K562 (cell line): Measurements from ENCODE around the gene SPDEF. TPM values are rescaled to one million over a fixed set of nuclear protein-coding genes. Genes with fewer than 3 reads are reported as not detected.

Experiments
- ATAC-seq: fragments of 200-7000 bp; cut with Tn5 transposase; 3 replicates; pipeline ENCODE4 v1.9.1; 2020; ENCODE audit warnings: moderate library complexity
- BruUV-seq: library from RNA; stranded (reverse); fragments of 400-500 nt; replicated peaks from 2 replicates; lab custom pipeline; 2021; lab: Mats Ljungman, UMichigan
- CTCF ChIA-PET: fragments of 300-600 bp; formaldehyde crosslinking; extraction: SDS; loops from one replicate; lab custom pipeline; 2021; ENCODE audit warnings: low intra/inter-chr PET ratio; lab: Yijun Ruan, JAX
- POLR2A ChIA-PET: fragments of 300-600, 350-650 bp; sonication (Branson Sonifier 250); formaldehyde crosslinking; extraction: SDS; loops from one replicate; lab custom pipeline; 2021; ENCODE audit warnings: antibody characterized with exemption, inconsistent platforms; lab: Yijun Ruan, JAX
- DNase-seq, 4 experiments: peaks; one replicate each; pipeline versions ENCODE4 v3.0.0 to v3.0.0-alpha.2; 2011 to 2018; ENCODE audit warnings: low spot score in 3 of 4, mixed read lengths in 3 of 4; ENCODE audit errors: extremely low read depth in 1 of 4
- FAIRE-seq: peaks from 2 replicates; lab custom pipeline; 2011; peaks lifted over from hg19 to GRCh38; lab: Jason Lieb, UNC
- H2AFZ ChIP-seq: 2 replicates; pipeline ENCODE4 v1.6.0; 2011; ENCODE audit warnings: low read depth, low read length, control low read depth, inconsistent platforms
- H3K27ac ChIP-seq: fragments of 200-600 bp; 3 replicates; pipeline ENCODE4 v1.8.0; 2011; ENCODE audit warnings: low read depth, mild to moderate bottlenecking, control low read depth, inconsistent platforms, low read length, moderate library complexity, mixed read lengths; ENCODE audit errors: extremely low read depth
- H3K27me3 ChIP-seq, 2 experiments: fragments of 300-600 bp in 1 of 2; 2 replicates in 1 of 2; 3 replicates in 1 of 2; pipeline versions ENCODE4 v1.6.0 to v1.8.0; 2011; ENCODE audit warnings: inconsistent platforms in 2 of 2, low read length in 2 of 2, mild to moderate bottlenecking in 1 of 2, mixed read lengths in 1 of 2, moderate library complexity in 1 of 2; ENCODE audit not compliant: control insufficient read depth in 2 of 2, insufficient read depth in 2 of 2
- H3K36me3 ChIP-seq: fragments of 300-600 bp; 3 replicates; pipeline ENCODE4 v1.8.0; 2011; ENCODE audit warnings: mild to moderate bottlenecking, low read length, inconsistent platforms; ENCODE audit not compliant: control insufficient read depth, insufficient read depth
- H3K4me1 ChIP-seq, 2 experiments: fragments of 200-600 bp in 1 of 2; replicated peaks in 1 of 2; 2 replicates in 1 of 2; 3 replicates in 1 of 2; pipeline versions ENCODE4 v1.5.1 to v1.8.0; 2011; ENCODE audit warnings: inconsistent platforms in 2 of 2, low read length in 2 of 2, mild to moderate bottlenecking in 1 of 2, mixed read lengths in 1 of 2, moderate library complexity in 1 of 2; ENCODE audit not compliant: control insufficient read depth in 2 of 2, insufficient read depth in 2 of 2
- H3K4me2 ChIP-seq: 2 replicates; pipeline ENCODE4 v1.6.1; 2011; ENCODE audit warnings: low read length, control low read depth, inconsistent platforms, mixed read lengths; ENCODE audit not compliant: insufficient read depth
- H3K4me3 ChIP-seq: fragments of 200-600 bp; sonication (generic), shearing (Covaris generic); 2 replicates; pipeline ENCODE4 v1.5.1; 2016; ENCODE audit warnings: control low read depth, inconsistent platforms
- H3K79me2 ChIP-seq: fragments of 200-600 bp; 3 replicates; pipeline ENCODE4 v1.8.0; 2011; ENCODE audit warnings: low read length, inconsistent platforms; ENCODE audit not compliant: control insufficient read depth, insufficient read depth
- H3K9ac ChIP-seq, 2 experiments: 2 replicates each; pipeline versions ENCODE4 v1.6.0 to v1.6.1; 2011; ENCODE audit warnings: low read depth in 2 of 2, low read length in 2 of 2, control low read depth in 1 of 2, inconsistent platforms in 1 of 2, mild to moderate bottlenecking in 1 of 2, mixed read lengths in 1 of 2; ENCODE audit not compliant: insufficient read depth in 1 of 2
- H3K9me1 ChIP-seq: one replicate; pipeline ENCODE4 v1.6.0; 2011; ENCODE audit warnings: inconsistent platforms, mild to moderate bottlenecking, low read length, moderate library complexity; ENCODE audit not compliant: control insufficient read depth, insufficient read depth
- H3K9me3 ChIP-seq: replicated peaks from 2 replicates; pipeline ENCODE4 v1.5.1; 2011; ENCODE audit warnings: low read depth, low read length, inconsistent platforms; ENCODE audit not compliant: control insufficient read depth, insufficient read depth
- H4K20me1 ChIP-seq: replicated peaks from 2 replicates; pipeline ENCODE4 v1.6.1; 2011; ENCODE audit warnings: low read length, inconsistent platforms, mixed read lengths; ENCODE audit not compliant: control insufficient read depth, insufficient read depth
- ASH1L ChIP-seq: fragments of 450-650 bp; IDR thresholded peaks from 2 replicates; pipeline ENCODE4 v1.6.1; 2018; ENCODE audit warnings: borderline replicate concordance, mild to moderate bottlenecking, low read depth; ENCODE audit not compliant: partially characterized antibody
- BRF1 ChIP-seq: IDR thresholded peaks from 3 replicates; pipeline ENCODE4 v1.6.1; 2011; ENCODE audit warnings: borderline replicate concordance, mild to moderate bottlenecking; ENCODE audit not compliant: insufficient read length; ENCODE audit errors: extremely low read depth
- CXXC5 ChIP-seq: fragments of 250-450 bp; sonication (Bioruptor Pico); IDR thresholded peaks from 2 replicates; pipeline ENCODE4 v1.8.0; 2022; ENCODE audit warnings: inconsistent platforms, mild to moderate bottlenecking, moderate library complexity
- ELF4 ChIP-seq: fragments of 450-650 bp; formaldehyde crosslinking; IDR thresholded peaks from 2 replicates; pipeline ENCODE4 v1.4.0; 2022; ENCODE audit warnings: missing genetic modification characterization
- FIP1L1 ChIP-seq: fragments of 200-400 bp; formaldehyde crosslinking; IDR thresholded peaks from 2 replicates; pipeline ENCODE4 v1.6.1; 2018; ENCODE audit warnings: mild to moderate bottlenecking, low read depth, low read length; ENCODE audit not compliant: poor library complexity, severe bottlenecking
- FOXJ2 ChIP-seq: fragments of 200-800 bp; sonication (Bioruptor generic); IDR thresholded peaks from 2 replicates; pipeline ENCODE4 v1.6.1; 2016; ENCODE audit warnings: missing genetic modification characterization, missing compliant biosample characterization
- GTF2A2 ChIP-seq: IDR thresholded peaks from 2 replicates; pipeline ENCODE4 v1.6.1; 2016; ENCODE audit warnings: mild to moderate bottlenecking, missing genetic modification characterization, missing compliant biosample characterization
- LARP7 ChIP-seq: fragments of 450-650 bp; IDR thresholded peaks from 2 replicates; pipeline ENCODE4 v1.6.1; 2016
- SPI1 ChIP-seq: IDR thresholded peaks from 2 replicates; pipeline ENCODE4 v1.6.1; 2011; ENCODE audit warnings: low read depth, low read length, control low read depth, borderline replicate concordance
- TFAM ChIP-seq: fragments of 250-450 bp; sonication (Bioruptor Pico); conservative IDR thresholded peaks from 2 replicates; pipeline ENCODE4 v1.5.0; 2021; ENCODE audit warnings: mild to moderate bottlenecking, moderate library complexity
- TRIM28 ChIP-seq: fragments of 450-650 bp; IDR thresholded peaks from 2 replicates; pipeline ENCODE4 v1.6.1; 2017
- ZC3H8 ChIP-seq: fragments of 450-650 bp; IDR thresholded peaks from 2 replicates; pipeline ENCODE4 v1.6.1; 2017
- ZNF263 ChIP-seq: sonication (generic); formaldehyde crosslinking; IDR thresholded peaks from 2 replicates; pipeline ENCODE4 v1.8.0; 2022; ENCODE audit warnings: mild to moderate bottlenecking, missing genetic modification reagents, borderline replicate concordance
- WGBS: fragments of 100-300 bp; shearing (Covaris generic); methylation state at CpG from one replicate; pipeline ENCODE4 v1.1.6; 2016; ENCODE audit warnings: low coverage, mixed read lengths; ENCODE audit not compliant: insufficient coverage; ENCODE audit errors: missing lambda C conversion rate; 5-methylcytosine and 5-hydroxymethylcytosine counted together
- in situ Hi-C: fragments of 300-500 bp; cut with MboI; formaldehyde crosslinking; loops from 4 replicates; pipeline ENCODE4 v1.15.0; 2018; ENCODE audit warnings: inconsistent platforms, mixed read lengths
- intact Hi-C: fragments of 100-400 bp; cut with micrococcal nuclease; formaldehyde crosslinking; loops from 2 replicates; pipeline ENCODE4 v1.14.2; 2022
- polyA plus RNA-seq, 8 experiments: library from polyadenylated mRNA; depleted of rRNA in 4 of 8; stranded (reverse) in 5 of 8; unstranded in 3 of 8; fragments of >200 nt; fragmentation: Nextera tagmentation in 2 of 8; fragmentation: Illumina TruSeq in 1 of 8; extraction: Ambion mirVana in 2 of 8; extraction: Trizol in 1 of 8; gene quantifications; 2 replicates each; pipeline versions ENCODE4 v1.2.1 to v1.2.3, GENCODE V29; 2011 to 2014; ENCODE audit warnings: inconsistent platforms in 1 of 8, missing spikeins in 1 of 8
- total RNA-seq, 7 experiments: library from RNA; depleted of rRNA in 6 of 7; stranded (reverse); fragments of >200 nt in 6 of 7; fragmentation: Illumina TruSeq in 2 of 7; extraction: Trizol in 2 of 7; gene quantifications; 2 replicates each; pipeline versions ENCODE4 v1.2.1 to v1.2.3, GENCODE V29; 2011 to 2021; ENCODE audit warnings: low replicate concordance in 1 of 7
- TF ChIP-seq, protein P1 (sequence below): fragments of 250-450 bp; sonication (Bioruptor Pico); IDR thresholded peaks from 2 replicates; pipeline ENCODE4 v1.8.0; 2021; ENCODE audit warnings: borderline replicate concordance, mild to moderate bottlenecking, moderate library complexity; ENCODE audit not compliant: poor library complexity, severe bottlenecking
- TF ChIP-seq, protein P2 (sequence below): sonication (generic); formaldehyde crosslinking; IDR thresholded peaks from 2 replicates; pipeline ENCODE4 v1.8.0; 2022; ENCODE audit warnings: missing genetic modification reagents, mild to moderate bottlenecking, moderate library complexity, borderline replicate concordance

Gene SPDEF
- total and polyA plus RNA-seq, 9 of the 15 experiments (the other 6 are each of a cell fraction or from before 2014, with no cell fraction given) = 0.04 to 0.12 (median 0.11) TPM; not detected in 5

DNA sequence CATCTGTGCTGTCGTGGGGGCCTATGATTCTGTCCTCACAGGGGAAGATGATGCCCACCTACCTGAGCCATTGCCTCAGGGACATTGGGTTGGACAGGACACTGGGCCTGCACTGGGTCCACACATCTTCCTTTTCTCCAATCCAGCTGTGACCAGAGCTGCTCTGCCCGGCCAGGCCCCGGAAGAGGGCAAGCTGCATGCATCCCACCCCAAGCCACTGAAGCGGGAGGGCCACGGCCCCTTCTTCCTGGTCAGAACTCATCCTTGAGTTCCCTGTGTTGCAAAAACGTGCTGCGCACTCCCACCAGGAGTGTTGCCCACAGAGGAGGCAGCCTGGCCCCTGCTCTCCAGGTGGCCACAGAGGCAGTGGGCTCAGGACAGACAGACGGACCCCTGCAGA is 38.2 kb downstream of the SPDEF start:
- in situ Hi-C loops = no loop called here
- no peaks in the 10 kb centered on the region for H4K20me1 ChIP-seq
- 47% methylated on average over 8 of the region's 8 CpGs for WGBS
- CTCF ChIA-PET = no interaction called here
- H3K9me1 ChIP-seq = peaks cover 4% of the 10 kb centered on the region
- H3K4me2 ChIP-seq = peak overlapping the region; percentile 43; the same call in 1 of the 2 replicates
- 0 out of 2 replicates have a peak, but pooled peaks have one; percentile 19 for TF ChIP-seq ZNF263 (CRISPR knock-in tag)
- TF ChIP-seq FOXJ2 (tag) = no peak
- TF ChIP-seq, all 486 proteins: peak for 1
- Histone ChIP-seq H3K9ac (peak overlapping the region in 1 of 2 experiments; percentile 45; a peak in 2 of 4 replicates), H3K9me3 (no peaks in the 10 kb centered on the region), H3K36me3 (no peaks in the 10 kb centered on the region), H3K79me2 (no peaks in the 10 kb centered on the region), H2AFZ (no peak overlapping the region), H3K4me3 (no peak overlapping the region), H3K27me3 (no peaks in the 10 kb centered on the region), H3K4me1 (peaks cover 20 to 52% of the 10 kb centered on the region in 2 experiments; a peak in 4 of 5 replicates), H3K27ac (no peak overlapping the region)
- DNase-seq = no peak
- no peak for FAIRE-seq
- BruUV-seq = no TSS peak
- no peak for ATAC-seq
- intact Hi-C loops = no loop called here
- POLR2A ChIA-PET = interaction anchor here (0.6 to 1.6 kb wide), 6 partner anchors 8 to 680 kb away, joined by 3 to 8 read pairs (median 4); no protein-coding TSS in a partner anchor

DNA sequence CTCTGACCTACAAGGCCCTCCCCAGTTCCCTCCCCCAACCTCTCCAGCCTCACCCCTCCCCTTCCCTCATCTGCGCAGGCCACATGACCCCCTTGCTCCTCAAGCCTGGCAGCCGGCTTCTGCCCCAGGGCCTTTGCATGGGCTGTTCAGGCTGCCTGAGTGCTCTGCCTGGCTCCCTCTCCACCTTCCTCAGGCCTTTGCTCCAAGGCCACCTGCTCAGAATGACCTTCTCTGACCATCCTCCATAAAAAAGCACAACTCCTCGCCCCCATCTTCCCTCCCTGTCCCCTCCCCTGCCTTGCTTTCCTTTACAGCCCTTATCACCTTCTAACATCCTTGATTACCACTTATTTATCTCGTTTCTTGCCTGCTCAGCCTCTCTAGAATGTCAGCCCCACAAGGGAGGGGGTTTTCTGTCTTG is 38.7 kb downstream of the SPDEF start:
- H3K9ac ChIP-seq = peak overlapping the region in 1 of 2 experiments; percentile 45; a peak in 2 of 4 replicates
- H2AFZ ChIP-seq = peak overlapping the region; percentile 78
- H3K9me1 ChIP-seq = peaks cover 4% of the 10 kb centered on the region
- 4% methylated on average over 4 of the region's 4 CpGs for WGBS
- ChIA-PET POLR2A (interaction anchor here (0.5 to 1.6 kb wide), 6 partner anchors 9 to 239 kb away, joined by 3 to 8 read pairs (median 4); no protein-coding TSS in a partner anchor), CTCF (interaction anchor here (0.5 kb wide), 1 partner anchor 727 kb away, joined by 3 read pairs; no protein-coding TSS in a partner anchor)
- FAIRE-seq = peak; percentile 49
- no peaks in the 10 kb centered on the region for H4K20me1 ChIP-seq
- peak; percentile 73 to 82 (median 78) for DNase-seq
- peak; percentile 70 for ATAC-seq
- no peak overlapping the region for H3K4me3 ChIP-seq
- no peak overlapping the region for H3K27ac ChIP-seq
- intact Hi-C loops = no loop called here
- no peaks in the 10 kb centered on the region for H3K79me2 ChIP-seq
- H3K27me3 ChIP-seq = no peaks in the 10 kb centered on the region
- peaks cover 20 to 50% of the 10 kb centered on the region in 2 experiments; a peak in 4 of 5 replicates for H3K4me1 ChIP-seq
- no peaks in the 10 kb centered on the region for H3K9me3 ChIP-seq
- in situ Hi-C loops = no loop called here
- no peaks in the 10 kb centered on the region for H3K36me3 ChIP-seq
- peak overlapping the region; percentile 43; the same call in 1 of the 2 replicates for H3K4me2 ChIP-seq
- BruUV-seq = no TSS peak
- TF ChIP-seq ZC3H8 = no peak
- no peak for TF ChIP-seq ELF4 (CRISPR knock-in tag)
- no peak for TF ChIP-seq SPI1
- TF ChIP-seq GTF2A2 (tag) = no peak
- TF ChIP-seq ASH1L = no peak
- TF ChIP-seq LARP7 = no peak
- TF ChIP-seq, protein P1, sequence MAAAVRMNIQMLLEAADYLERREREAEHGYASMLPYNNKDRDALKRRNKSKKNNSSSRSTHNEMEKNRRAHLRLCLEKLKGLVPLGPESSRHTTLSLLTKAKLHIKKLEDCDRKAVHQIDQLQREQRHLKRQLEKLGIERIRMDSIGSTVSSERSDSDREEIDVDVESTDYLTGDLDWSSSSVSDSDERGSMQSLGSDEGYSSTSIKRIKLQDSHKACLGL (CRISPR knock-in tag) = no peak
- TF ChIP-seq CXXC5 (CRISPR knock-in tag) = no peak
- TF ChIP-seq TRIM28 = no peak
- TF ChIP-seq TFAM (CRISPR knock-in tag) = no peak
- no peak for TF ChIP-seq FIP1L1
- TF ChIP-seq, protein P2, sequence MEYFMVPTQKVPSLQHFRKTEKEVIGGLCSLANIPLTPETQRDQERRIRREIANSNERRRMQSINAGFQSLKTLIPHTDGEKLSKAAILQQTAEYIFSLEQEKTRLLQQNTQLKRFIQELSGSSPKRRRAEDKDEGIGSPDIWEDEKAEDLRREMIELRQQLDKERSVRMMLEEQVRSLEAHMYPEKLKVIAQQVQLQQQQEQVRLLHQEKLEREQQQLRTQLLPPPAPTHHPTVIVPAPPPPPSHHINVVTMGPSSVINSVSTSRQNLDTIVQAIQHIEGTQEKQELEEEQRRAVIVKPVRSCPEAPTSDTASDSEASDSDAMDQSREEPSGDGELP = peak; percentile 41; the same call in 1 of the 2 replicates
- no peak for TF ChIP-seq BRF1
